HG03521 (cell line): Measurements from ENCODE around the gene HIC1.

Source experiments
- ATAC-seq: cut with Tn5 transposase; IDR thresholded peaks from one replicate; pipeline ENCODE4 v1.9.1; 2021; ENCODE audit warnings: mild to moderate bottlenecking, moderate library complexity; ENCODE audit not compliant: unreplicated experiment

Gene HIC1

DNA sequence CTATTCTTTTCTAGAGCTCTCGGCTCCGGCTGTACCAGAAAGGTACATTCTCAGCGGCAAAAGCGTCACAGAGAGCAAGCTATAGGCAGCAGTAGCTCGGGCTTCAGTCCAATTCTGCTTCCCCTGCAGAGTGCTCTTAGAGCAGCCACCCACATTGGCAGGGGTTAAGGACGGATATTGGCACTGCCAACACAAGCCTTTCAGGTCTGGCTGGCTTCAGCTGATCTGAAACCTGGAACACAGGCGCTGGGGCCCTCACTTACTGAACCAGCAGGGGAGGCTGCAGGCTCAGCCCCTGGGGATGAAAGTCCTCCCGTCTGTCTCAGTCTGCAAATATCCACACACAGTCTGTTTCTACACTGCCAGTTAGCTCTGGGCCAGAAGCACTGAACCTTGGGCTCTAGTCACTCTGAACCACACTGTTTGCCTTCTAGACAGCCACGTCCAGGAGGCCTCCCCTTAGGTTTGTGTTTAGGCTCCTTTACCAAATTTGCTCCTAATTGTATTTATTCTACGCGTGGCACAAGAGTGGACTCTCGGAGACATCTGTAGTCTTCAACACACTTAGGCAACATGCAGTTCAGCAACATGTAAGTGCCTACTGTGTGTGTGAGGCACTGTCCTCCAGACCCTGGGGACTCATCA lies 40.1 kb downstream of the HIC1 start:
- no peak for ATAC-seq

DNA sequence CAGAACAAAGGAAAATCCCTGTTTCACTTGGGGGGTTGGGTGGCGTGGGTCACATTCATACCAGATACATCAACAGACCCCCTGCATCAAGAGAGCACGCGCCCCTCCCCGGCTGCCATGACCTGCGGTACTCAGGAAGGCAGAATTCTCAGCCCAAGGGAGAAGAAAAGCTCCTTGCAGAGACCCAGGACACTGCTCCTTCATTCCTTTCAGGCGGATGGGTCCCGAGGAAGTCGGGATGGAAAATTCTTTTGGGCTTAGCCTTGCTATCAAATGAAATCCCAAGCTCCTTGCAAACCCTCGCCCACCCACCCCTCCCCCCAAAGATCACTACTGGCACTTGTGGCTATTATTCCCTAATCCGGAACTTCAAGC lies 40.6 kb downstream of the HIC1 start:
- ATAC-seq = no peak

DNA sequence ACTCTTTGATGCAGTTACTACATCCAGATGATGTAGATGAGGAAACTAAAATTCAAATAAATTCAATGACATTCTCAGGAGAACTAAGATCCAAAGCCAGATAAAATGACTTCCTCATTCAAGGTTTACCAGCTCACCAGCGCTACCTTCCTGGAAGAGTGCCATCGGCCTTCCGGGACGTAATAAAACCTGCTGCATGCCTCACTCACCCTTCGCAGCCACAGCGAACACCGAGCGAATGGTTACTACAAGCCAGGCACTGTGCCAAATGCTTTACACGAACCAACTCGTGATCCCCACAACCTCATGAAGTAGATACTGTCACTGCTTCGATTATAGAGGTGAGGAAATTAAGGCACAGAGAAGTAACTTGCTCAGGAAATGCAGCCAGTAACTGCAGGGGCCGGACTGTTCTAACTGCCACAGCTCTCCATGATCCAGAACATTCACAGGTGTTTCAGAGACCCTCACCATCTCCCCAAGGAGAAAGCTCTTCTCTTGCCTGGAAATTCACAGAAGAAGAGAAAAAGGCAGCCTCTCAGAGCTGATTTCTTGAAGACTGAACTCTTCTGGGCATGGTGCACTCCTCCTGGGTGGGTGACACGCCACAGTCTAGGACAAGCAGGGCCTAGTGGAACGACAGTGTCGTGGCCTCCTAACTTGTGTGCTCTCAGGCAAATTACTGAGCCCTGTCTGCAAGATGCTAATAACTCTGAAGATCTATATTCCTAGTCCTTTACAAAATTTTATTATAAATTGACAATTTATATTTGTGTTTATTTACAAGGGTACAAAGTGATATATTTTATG lies 46.8 kb downstream of the HIC1 start:
- ATAC-seq = no peak

DNA sequence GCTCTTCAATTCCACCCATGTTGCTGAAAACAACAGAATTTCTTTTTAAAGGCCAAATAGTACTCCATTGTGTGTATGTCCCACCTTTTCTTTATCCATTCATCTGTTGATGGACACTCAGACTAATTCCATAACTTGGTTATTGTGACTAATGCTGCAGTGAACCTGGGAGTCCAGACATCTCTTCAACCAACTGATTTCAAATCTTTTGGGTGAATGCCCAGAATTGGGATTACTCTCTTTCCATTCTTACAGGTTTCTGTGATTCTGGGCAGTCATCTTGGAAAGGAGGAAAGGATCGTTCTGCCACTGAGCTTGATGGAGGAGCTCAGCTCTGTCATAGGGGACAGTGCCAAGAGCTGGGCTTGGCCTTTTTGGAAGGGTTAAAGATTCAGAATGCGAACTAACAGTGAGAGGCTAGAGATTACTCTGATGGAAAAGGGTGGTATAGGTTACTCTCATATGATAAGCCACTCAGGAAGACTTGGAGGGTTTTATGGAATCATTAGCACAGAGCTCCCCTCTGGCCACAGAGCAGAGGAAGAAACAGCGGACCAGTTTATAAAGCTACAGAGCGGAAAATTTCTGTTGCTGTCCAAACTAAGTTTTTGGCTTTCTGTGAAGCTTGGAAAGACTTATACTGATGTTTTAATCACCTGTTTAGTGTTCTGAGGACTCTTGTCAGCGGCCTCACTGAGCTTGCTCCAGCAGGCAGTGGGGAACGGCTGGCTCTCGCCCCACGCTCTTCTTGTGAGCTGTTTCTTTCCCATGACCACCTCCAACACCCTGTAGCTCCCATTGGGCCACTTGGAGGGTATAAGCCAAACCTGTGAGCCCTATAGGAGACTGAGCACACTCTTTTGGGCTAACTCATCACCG lies 48.3 kb downstream of the HIC1 start:
- ATAC-seq = no peak

DNA sequence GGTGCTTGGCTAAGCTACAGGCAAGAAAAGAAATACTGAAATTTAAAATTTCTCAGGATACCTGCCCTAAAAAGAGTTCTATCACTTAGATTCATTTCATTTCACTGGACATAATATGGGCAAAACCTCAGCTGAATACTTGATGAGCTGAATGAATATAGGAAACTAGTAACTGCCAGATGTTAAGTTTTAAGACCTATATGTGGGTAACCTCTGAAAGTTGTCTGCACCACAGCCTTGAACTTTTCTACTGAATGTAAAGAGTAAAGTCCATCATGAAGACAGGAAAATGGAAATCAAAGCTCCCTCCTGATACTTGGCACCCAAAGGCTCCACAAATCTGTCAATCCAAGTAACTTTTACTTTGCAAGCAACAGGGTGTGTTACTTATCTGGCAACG lies 50.8 kb downstream of the HIC1 start:
- ATAC-seq = no peak

DNA sequence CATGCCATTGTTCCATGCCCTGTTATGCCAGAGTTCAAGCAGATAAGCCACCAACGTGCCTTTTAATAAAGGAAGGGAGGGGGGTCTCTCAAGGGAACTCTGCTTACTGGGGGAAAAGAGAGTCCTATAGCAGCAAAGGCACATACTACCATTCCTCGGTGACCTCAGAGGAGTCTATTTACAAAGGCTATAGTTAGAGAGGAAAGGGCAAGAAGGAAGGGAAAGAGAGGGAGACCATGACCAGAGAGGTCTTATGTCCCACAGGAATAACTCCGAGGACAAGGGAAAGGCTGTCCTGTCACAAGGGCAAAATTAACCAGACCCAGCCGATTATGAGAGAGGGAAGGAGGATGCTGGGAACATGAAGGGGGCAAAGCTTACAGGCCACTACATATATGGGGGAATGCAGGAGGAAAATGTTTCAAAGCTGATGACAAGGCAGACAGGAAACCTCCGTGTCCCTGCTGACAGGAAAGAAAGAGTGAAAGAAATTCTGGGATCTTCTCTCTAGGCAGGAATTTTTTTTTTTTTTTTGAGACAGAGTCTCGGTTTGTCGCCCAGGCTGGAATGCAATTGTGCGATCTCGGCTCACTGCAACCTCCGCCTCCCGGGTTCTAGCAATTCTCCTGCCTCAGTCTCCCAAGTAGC lies 51.5 kb downstream of the HIC1 start:
- no peak for ATAC-seq

GRCh38 chr17:2107050-2107449 lies 52.1 kb downstream of the HIC1 start:
- no peak for ATAC-seq

DNA sequence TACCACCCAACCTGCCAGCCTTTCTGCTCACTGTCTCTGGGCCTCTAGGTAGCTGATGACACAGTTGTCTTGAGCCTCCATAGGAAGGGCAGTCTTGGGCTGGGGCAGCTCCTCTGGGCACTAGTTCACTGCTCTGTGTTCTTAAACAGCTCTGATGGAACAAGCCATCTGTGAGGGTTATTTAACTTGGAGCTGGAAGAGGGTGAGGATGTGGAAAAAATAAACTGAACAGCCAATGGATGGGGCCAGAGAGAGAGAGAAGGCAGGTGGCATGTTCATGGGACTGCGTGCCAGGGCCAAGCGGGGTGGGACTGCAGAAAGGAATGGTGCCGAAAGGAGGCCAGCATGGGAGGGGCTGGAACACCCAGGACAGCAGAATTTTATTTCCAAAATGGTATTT lies 52.6 kb downstream of the HIC1 start:
- ATAC-seq = no peak

- no peak for ATAC-seq
Observed at GRCh38 chr17:2108170-2108569, 53.3 kb downstream of the HIC1 start.

DNA sequence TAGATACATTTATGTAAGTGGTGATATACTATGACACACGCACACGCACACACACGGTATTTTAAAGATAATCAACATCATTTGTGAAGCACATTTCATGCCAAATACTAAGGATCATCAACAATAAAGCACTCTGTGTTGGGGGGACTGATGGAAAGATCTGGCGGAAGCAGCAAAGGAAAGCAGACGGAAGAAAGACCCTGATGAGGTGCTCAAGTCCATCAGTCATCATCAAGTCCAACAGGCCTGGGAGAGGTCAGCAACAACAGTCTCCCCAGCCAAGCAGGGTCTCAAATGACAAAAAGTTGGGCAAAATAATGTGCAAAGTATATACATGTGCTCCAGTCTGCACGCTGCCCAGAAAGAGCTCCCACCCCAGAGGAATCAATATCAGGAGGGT lies 55.5 kb downstream of the HIC1 start:
- no peak for ATAC-seq

DNA sequence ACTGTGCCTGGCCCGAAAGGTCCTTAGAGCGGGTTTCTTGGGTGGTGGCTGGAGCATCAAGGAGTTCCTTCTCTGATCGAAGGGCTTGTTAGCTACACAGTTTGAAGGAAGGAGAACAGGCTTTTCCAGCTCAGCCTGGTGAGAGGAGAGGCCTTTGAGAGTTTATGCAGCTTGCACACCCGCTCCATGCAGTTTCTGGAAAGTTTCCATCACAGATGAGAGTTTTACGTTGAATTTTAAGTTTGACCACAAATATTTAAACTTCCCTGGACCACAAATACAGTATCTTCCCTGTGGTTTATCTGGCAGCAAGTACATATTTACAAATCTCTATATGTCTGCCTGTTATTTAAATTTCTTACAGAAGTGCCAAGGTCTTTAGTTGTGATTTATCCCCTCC lies 56.8 kb downstream of the HIC1 start:
- no peak for ATAC-seq
